ENCODE results near the gene CDC42BPA. TPM values are rescaled to one million over a fixed set of nuclear protein-coding genes. Genes with fewer than 3 reads are reported as not detected.

The CDC42BPA gene
- total and polyA plus RNA-seq, 2 of the 13 experiments (the other 11 are each of a cell fraction or from before 2014, with no cell fraction given), result 6.5 to 16.0 TPM

DNA sequence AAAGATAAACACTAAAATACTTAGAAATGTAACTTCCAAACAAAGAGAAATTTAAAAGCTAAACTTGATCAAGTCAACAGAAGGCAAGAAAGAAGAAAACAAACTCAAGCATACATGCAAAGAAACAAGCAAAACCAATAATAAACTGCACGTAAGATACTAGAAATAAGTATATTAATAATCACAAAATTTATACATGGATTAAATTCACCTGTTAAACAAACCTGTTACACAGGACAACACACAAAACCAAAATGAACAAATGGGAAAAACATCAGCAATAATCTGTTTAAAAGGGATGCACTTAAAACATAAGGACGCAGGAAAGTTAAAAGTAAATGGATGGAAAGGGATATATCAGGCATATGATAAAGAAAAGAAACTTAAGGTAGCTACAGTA lies 165.8 kb downstream of the CDC42BPA start:
- Histone ChIP-seq H3K9me3 (ENCODE audit: low read length) (no peaks in the 10 kb centered on the region), H3K27ac (ENCODE audit: extremely low read length, insufficient read depth, low read length) (no peak overlapping the region), H3K4me2 (ENCODE audit: low read depth, low read length) (no peak overlapping the region), H2AFZ (ENCODE audit: low read length) (no peak overlapping the region), H4K20me1 (ENCODE audit: insufficient read depth, low read length) (no peaks in the 10 kb centered on the region), H3K4me3 (replicated peaks in 1 of 3; ENCODE audit: insufficient read depth in 1 of 3, low read depth in 2 of 3, low read length in 3 of 3) (no peak overlapping the region), H3K79me2 (ENCODE audit: insufficient read depth, low read length) (no peaks in the 10 kb centered on the region), H3K9ac (ENCODE audit: insufficient read depth, low read depth, low read length) (no peak overlapping the region), H3K36me3 (replicated peaks in 1 of 2; ENCODE audit: control insufficient read depth in 1 of 2, insufficient read depth in 2 of 2, low read length in 2 of 2) (no peaks in the 10 kb centered on the region), H3K4me1 (ENCODE audit: insufficient read depth, low read length) (no peaks in the 10 kb centered on the region), H3K27me3 (ENCODE audit: control insufficient read depth in 1 of 2, insufficient read depth in 2 of 2, low read length in 2 of 2) (no peaks in the 10 kb centered on the region)
- ChIA-PET POLR2A (no interaction called here), CTCF (ENCODE audit: low intra/inter-chr PET ratio, low total read pairs) (no interaction called here)
- 99% methylated on average over 2 of the region's 2 CpGs for WGBS (ENCODE audit: low lambda C conversion rate)
- no TSS peak for BruUV-seq (replicated peaks)
- TF ChIP-seq RNF2 (conservative IDR thresholded peaks at IDR 0.05; ENCODE audit: low read depth) (no peak), SMAD3 (CRISPR knock-in tag; IDR thresholded peaks at IDR 0.05) (no peak), ZFP36L1 (CRISPR knock-in tag; IDR thresholded peaks at IDR 0.05) (no peak), ZNF782 (CRISPR knock-in tag; IDR thresholded peaks at IDR 0.05; ENCODE audit: borderline replicate concordance) (no peak), AHR (CRISPR knock-in tag; IDR thresholded peaks at IDR 0.05) (no peak), GFI1 (CRISPR knock-in tag; IDR thresholded peaks at IDR 0.05; ENCODE audit: borderline replicate concordance) (no peak), ZNF709 (CRISPR knock-in tag; IDR thresholded peaks at IDR 0.05) (no peak), DZIP1 (CRISPR knock-in tag; IDR thresholded peaks at IDR 0.05) (no peak)
- TF ChIP-seq, protein P1, sequence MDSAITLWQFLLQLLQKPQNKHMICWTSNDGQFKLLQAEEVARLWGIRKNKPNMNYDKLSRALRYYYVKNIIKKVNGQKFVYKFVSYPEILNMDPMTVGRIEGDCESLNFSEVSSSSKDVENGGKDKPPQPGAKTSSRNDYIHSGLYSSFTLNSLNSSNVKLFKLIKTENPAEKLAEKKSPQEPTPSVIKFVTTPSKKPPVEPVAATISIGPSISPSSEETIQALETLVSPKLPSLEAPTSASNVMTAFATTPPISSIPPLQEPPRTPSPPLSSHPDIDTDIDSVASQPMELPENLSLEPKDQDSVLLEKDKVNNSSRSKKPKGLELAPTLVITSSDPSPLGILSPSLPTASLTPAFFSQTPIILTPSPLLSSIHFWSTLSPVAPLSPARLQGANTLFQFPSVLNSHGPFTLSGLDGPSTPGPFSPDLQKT (CRISPR knock-in tag; IDR thresholded peaks at IDR 0.05; ENCODE audit: borderline replicate concordance), result no peak
- TF ChIP-seq, protein P2, sequence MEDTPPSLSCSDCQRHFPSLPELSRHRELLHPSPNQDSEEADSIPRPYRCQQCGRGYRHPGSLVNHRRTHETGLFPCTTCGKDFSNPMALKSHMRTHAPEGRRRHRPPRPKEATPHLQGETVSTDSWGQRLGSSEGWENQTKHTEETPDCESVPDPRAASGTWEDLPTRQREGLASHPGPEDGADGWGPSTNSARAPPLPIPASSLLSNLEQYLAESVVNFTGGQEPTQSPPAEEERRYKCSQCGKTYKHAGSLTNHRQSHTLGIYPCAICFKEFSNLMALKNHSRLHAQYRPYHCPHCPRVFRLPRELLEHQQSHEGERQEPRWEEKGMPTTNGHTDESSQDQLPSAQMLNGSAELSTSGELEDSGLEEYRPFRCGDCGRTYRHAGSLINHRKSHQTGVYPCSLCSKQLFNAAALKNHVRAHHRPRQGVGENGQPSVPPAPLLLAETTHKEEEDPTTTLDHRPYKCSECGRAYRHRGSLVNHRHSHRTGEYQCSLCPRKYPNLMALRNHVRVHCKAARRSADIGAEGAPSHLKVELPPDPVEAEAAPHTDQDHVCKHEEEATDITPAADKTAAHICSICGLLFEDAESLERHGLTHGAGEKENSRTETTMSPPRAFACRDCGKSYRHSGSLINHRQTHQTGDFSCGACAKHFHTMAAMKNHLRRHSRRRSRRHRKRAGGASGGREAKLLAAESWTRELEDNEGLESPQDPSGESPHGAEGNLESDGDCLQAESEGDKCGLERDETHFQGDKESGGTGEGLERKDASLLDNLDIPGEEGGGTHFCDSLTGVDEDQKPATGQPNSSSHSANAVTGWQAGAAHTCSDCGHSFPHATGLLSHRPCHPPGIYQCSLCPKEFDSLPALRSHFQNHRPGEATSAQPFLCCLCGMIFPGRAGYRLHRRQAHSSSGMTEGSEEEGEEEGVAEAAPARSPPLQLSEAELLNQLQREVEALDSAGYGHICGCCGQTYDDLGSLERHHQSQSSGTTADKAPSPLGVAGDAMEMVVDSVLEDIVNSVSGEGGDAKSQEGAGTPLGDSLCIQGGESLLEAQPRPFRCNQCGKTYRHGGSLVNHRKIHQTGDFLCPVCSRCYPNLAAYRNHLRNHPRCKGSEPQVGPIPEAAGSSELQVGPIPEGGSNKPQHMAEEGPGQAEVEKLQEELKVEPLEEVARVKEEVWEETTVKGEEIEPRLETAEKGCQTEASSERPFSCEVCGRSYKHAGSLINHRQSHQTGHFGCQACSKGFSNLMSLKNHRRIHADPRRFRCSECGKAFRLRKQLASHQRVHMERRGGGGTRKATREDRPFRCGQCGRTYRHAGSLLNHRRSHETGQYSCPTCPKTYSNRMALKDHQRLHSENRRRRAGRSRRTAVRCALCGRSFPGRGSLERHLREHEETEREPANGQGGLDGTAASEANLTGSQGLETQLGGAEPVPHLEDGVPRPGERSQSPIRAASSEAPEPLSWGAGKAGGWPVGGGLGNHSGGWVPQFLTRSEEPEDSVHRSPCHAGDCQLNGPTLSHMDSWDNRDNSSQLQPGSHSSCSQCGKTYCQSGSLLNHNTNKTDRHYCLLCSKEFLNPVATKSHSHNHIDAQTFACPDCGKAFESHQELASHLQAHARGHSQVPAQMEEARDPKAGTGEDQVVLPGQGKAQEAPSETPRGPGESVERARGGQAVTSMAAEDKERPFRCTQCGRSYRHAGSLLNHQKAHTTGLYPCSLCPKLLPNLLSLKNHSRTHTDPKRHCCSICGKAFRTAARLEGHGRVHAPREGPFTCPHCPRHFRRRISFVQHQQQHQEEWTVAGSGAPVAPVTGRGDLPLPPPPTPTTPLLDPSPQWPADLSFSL (CRISPR knock-in tag; IDR thresholded peaks at IDR 0.05), result no peak
- TF ChIP-seq, protein P3, sequence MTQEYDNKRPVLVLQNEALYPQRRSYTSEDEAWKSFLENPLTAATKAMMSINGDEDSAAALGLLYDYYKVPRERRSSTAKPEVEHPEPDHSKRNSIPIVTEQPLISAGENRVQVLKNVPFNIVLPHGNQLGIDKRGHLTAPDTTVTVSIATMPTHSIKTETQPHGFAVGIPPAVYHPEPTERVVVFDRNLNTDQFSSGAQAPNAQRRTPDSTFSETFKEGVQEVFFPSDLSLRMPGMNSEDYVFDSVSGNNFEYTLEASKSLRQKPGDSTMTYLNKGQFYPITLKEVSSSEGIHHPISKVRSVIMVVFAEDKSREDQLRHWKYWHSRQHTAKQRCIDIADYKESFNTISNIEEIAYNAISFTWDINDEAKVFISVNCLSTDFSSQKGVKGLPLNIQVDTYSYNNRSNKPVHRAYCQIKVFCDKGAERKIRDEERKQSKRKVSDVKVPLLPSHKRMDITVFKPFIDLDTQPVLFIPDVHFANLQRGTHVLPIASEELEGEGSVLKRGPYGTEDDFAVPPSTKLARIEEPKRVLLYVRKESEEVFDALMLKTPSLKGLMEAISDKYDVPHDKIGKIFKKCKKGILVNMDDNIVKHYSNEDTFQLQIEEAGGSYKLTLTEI (CRISPR knock-in tag; conservative IDR thresholded peaks at IDR 0.05), result no peak
- TF ChIP-seq, protein P4, sequence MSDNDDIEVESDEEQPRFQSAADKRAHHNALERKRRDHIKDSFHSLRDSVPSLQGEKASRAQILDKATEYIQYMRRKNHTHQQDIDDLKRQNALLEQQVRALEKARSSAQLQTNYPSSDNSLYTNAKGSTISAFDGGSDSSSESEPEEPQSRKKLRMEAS (IDR thresholded peaks at IDR 0.05), result no peak
- ATAC-seq (no peak), DNase-seq (ENCODE audit: low spot score) (no peak), FAIRE-seq (no peak)
- intact Hi-C loops (cut with micrococcal nuclease; ENCODE audit: unreplicated experiment), result no loop called here
- in situ Hi-C loops (cut with HindIII; ENCODE audit: extremely low pct_ligation_motif_present, low pct_unique_long_range_greater_than_20kb), result no loop called here
